Epithelial cell of proximal tubule (primary cell): ENCODE results near the gene SLC48A1. TPM values are rescaled to one million over a fixed set of nuclear protein-coding genes. Genes with fewer than 3 reads are reported as not detected.

ENCODE experiments used
- DNase-seq: peaks from one replicate; pipeline ENCODE4 v3.0.0-alpha.2; 2011; ENCODE audit warnings: low read depth
- H3K4me3 ChIP-seq: 2 replicates; pipeline ENCODE4 v1.5.1; 2011; ENCODE audit warnings: low read depth, mild to moderate bottlenecking, low read length
- total RNA-seq: library from RNA; depleted of rRNA; stranded (reverse); fragments of >200 nt; gene quantifications from 2 replicates; pipeline ENCODE4 v1.2.3, GENCODE V29; 2015
- TF ChIP-seq, protein P1 (sequence below): conservative IDR thresholded peaks from 2 replicates; pipeline ENCODE4 v1.5.1; 2012; ENCODE audit warnings: low read depth, mild to moderate bottlenecking, low read length

SLC48A1 gene
- total RNA-seq = 10.4 and 51.8 TPM in 2 replicates

DNA sequence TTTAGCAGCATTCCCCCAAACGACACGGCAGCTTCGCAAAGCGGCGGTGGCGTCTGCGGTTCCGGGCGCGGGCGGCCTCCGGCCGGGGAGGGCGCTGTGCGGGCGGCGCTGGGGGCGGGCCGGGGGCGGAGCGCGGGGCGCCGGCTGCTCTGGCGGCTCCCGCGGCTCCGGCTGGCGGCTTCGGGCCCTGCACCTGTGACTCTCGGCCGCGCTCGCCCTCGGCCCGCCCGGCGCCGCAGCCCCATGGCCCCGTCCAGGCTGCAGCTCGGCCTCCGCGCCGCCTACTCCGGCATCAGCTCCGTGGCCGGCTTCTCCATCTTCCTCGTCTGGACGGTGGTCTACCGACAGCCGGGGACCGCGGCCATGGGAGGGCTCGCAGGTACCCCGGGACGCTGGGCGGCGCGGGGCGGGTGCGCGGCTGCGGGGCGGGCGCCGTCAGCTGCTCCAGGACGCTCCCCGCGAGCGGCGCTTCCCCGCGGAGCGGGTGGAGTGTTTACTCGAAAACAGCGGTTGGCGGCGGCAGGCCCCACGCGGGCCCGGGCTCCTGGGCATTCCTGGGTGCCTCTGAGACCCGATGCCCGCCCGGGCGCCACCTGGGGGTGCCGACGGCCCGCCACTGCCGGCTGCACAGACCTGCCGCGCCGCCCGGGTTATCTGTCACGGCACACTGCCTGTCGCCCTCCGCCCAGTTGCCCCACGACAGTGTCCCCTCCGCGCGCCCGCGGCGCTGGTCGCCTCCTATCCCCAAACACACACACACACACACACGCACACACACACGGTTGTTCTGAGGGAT is at the start of gene SLC48A1:
SLC48A1 (plus strand) TSS at position 177 of the 796 bp plus-strand sequence; CDS start at position 244, 67 bp downstream.
- DNase-seq = no peak
- H3K4me3 ChIP-seq = peak within 1 kb of the TSS; percentile 85
- TF ChIP-seq, protein P1, sequence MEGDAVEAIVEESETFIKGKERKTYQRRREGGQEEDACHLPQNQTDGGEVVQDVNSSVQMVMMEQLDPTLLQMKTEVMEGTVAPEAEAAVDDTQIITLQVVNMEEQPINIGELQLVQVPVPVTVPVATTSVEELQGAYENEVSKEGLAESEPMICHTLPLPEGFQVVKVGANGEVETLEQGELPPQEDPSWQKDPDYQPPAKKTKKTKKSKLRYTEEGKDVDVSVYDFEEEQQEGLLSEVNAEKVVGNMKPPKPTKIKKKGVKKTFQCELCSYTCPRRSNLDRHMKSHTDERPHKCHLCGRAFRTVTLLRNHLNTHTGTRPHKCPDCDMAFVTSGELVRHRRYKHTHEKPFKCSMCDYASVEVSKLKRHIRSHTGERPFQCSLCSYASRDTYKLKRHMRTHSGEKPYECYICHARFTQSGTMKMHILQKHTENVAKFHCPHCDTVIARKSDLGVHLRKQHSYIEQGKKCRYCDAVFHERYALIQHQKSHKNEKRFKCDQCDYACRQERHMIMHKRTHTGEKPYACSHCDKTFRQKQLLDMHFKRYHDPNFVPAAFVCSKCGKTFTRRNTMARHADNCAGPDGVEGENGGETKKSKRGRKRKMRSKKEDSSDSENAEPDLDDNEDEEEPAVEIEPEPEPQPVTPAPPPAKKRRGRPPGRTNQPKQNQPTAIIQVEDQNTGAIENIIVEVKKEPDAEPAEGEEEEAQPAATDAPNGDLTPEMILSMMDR = peak; percentile 30

DNA sequence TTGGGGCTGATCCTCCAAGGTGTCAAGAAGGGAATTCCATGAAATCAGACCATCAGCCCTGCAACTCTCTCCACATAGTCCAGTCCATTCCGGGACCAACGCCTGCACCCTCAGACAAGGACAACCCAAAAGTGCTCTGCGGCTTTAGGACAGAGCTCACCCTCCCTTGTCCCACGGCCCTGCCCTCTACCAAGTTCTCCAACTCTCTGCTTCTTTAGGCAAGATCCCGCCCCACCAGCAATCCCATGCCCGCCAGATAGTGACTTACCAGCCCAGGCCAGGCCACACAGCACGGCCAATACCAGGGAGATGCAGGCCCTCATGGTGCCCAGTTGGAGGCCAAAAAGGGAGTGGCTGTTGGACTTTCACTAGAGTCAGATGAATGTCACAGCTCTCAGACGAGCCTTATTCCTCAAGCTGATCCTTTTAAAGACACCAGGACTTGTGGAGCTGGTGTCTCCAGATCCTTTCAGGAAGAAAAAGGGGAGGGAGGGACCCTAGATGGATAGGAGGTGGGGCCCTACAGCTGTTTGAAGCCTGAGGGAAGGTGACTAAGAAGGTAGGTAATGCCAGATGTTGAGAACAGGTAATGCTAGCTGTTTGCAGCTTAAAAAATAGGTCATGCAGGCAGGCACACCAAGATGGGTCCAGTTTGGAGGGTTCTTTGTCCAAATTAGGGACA is 47.8 kb upstream of the SLC48A1 start, which contains the start of gene ENDOU:
ENDOU (minus strand) TSS at position 400 of the 682 bp plus-strand sequence; CDS start at position 323, 77 bp downstream.
- TF ChIP-seq, protein P1 = no peak
- no peak within 1 kb of the TSS for H3K4me3 ChIP-seq
- no peak for DNase-seq

DNA sequence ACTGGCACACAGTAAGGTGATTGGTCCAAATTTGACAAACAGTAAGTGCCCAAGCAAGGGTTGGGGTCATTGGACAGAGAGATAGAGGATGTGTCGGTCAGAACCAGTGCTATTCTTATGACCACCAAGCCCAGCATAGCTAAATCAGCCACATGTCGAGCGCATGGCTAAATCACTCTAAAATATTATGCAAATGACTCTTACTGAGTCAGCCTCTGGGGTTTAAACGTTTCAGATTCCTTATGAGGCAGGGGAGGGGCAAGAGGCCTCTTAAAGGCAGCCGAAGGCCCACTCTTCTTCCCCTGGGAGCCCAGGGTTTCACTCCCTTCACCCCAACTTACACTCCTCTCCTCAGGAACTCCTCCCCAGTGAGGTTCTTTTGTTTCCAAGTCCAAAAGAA is 47.1 kb upstream of the SLC48A1 start:
- DNase-seq = no peak
- TF ChIP-seq, protein P1 = no peak
- H3K4me3 ChIP-seq = no peak overlapping the region

DNA sequence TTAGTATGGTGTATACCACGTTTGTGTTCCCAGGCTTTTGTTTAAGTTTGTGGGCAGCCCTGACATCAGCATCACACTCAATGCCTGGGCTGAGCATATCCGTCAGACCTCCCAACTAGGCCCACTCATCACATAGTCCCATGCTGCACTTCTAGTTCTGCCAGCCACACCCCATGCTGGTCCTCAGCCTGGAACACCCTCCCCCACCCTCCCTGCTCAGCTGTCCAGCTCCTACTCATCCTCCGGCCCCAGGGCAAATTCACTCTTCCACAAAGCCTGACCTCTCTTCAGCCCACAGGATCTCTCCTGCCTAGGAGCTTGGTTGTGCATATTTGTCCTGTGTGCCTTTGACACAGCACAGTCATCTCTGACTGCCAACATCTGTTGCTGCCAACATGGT is 43.8 kb upstream of the SLC48A1 start:
- DNase-seq = no peak
- TF ChIP-seq, protein P1 = no peak
- H3K4me3 ChIP-seq = no peak overlapping the region

DNA sequence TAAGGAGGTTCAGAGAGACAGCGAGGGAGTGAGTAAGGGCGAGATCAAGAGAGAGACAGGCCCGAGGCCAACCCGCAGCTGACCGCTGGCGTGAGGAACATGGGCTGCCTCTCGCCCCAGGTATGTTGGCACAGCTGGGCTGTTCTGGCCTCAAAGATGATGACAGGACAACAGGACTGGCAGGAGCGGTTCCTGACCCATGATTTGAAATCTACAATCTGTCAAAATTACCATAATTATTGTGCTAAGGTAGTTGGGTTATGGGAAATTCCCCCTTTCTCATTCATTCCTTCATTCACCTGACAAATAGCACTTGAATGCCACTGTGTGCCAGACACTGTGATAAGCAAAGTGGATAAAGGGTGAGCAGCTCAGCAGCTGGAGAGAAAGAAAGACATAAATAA is 42.7 kb upstream of the SLC48A1 start:
- DNase-seq = no peak
- H3K4me3 ChIP-seq = no peak overlapping the region
- TF ChIP-seq, protein P1 = no peak

DNA sequence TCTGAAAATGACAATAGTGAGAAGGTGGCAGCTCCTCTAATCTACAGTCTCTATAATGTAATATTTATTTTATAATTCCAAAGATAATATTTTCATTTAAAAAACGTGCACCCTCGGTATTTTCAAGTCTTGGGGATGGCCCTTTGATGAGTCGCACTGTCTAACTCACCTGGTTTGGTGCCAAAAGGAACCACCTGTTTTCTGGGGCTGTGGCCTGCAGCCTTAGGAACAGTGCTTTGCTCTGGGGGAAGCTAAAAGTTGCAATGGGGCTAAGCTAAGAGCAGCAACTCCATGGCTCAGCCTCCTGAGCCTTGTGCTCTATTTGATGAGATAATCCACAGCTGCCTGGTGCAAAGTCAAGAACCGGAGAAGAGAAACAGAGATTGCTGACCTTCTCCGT is 41.3 kb upstream of the SLC48A1 start:
- DNase-seq = no peak
- no peak overlapping the region for H3K4me3 ChIP-seq
- TF ChIP-seq, protein P1 = no peak
